CD4-positive, alpha-beta T cell treated with Interleukin-6 at 100 ng/mL for 8 hours (primary cell): ENCODE data around the gene ANKRD65.
A peak's percentile ranks its signal among the peaks of the same experiment; 100 is the strongest.
"Not testable (repeated sequence)": the region's sequence is repeated elsewhere in the genome, so short reads cannot be mapped to it uniquely, and the experiment has no call there.

Source experiments
- DNase-seq: peaks from one replicate; pipeline ENCODE4 v3.0.0-alpha.2; 2020; ENCODE audit warnings: mixed read lengths, low spot score

ANKRD65 gene

DNA sequence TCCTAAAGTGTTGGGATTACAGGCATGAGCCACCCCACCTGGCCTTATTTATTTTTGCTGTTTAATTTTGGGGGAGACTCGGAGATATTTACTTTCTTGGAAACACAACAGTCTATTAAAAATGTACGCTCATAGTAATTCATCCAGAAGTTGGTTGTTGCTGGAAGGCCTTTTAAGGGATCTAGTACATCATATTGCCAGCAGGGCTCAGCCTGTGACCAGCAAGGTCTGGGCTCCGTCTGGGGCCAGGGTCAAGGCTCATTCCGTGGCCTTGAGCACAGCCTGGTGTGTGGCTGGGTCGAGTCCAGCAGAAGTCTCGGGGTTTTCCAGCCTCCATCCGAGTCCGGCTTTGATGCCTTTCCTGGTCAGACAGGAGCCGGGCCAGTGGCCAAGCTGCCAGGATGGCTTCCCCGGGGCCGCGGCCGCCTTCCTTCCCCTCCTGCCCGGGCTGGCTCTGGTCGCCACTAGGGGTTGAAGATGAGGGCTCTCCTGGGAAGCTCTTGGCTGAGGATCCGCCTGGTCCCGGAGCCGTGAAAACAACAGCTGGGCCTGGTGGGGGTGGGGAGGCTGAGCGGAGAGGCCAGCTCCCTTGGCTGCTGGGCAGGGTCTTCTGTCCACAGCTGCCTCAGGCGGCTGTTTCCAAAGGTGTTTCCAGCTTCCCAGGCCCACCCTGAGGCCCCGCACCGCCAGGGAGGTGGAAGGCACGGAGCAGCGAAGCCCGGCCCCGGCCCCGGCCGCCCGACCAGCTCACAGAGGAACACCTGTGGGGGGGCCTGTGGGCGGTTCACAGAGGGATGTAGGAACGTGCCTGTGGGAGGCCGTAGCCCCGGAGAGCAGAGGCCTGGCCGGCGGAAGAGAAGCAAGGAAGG is 9.3 kb upstream of the ANKRD65 start:
- no peak for DNase-seq

- DNase-seq: no peak
Measured at GRCh38 chr1:1429671-1430073, 8.6 kb upstream of the ANKRD65 start.

- DNase-seq: not testable (repeated sequence)
Measured at GRCh38 chr1:1428967-1429366, 7.9 kb upstream of the ANKRD65 start.

GRCh38 chr1:1428174-1428573 is 7.1 kb upstream of the ANKRD65 start:
- DNase-seq: no peak

DNA sequence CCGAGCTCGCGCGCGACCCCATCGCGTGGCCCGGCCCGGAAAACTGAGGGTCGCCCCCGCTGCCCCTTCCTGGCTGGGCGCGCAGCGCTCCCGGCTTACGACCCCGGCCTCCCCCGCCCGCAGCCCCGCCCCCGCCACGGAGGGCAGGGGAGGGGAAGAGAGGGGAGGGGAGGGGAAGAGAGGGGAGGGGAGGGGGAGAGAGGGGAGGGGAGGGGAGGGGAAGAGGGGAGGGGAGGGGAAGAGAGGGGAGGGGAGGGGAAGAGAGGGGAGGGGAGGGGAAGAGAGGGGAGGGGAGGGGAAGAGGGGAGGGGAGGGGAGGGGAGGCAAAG is 6.7 kb upstream of the ANKRD65 start:
- no peak for DNase-seq

GRCh38 chr1:1427106-1427819 is 6.2 kb upstream of the ANKRD65 start:
- peak; percentile 19 for DNase-seq

DNA sequence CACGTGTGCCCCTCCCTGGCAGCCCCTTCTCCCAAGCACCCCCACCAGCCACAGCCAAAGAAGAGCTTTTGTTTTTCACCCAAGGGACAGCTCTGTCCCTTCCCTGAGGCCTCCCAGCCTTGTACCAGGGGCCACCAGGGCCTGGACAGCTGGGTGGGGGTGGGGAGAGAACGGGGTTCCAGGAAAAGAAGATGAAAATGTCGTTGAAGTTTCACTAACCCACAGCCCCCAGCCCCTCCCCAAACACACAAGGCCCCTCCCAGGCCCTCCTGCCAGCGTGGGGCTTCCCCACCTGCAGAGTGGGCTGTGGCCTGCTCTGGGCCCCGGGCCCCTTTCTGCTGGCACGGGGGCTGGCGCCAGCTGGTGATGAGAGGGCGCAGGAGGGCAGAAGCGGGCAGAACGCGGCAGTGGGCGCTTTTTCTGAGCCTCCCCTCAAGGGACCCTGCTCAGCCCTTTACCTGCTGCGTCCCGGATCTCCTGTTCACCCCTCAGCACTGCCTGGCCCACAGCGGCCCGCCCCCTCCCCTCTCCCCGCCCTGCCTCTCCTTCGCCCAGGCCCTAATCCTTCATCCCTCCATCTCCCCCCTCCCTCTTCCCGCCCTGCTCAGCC is 5.5 kb upstream of the ANKRD65 start:
- DNase-seq: no peak

DNA sequence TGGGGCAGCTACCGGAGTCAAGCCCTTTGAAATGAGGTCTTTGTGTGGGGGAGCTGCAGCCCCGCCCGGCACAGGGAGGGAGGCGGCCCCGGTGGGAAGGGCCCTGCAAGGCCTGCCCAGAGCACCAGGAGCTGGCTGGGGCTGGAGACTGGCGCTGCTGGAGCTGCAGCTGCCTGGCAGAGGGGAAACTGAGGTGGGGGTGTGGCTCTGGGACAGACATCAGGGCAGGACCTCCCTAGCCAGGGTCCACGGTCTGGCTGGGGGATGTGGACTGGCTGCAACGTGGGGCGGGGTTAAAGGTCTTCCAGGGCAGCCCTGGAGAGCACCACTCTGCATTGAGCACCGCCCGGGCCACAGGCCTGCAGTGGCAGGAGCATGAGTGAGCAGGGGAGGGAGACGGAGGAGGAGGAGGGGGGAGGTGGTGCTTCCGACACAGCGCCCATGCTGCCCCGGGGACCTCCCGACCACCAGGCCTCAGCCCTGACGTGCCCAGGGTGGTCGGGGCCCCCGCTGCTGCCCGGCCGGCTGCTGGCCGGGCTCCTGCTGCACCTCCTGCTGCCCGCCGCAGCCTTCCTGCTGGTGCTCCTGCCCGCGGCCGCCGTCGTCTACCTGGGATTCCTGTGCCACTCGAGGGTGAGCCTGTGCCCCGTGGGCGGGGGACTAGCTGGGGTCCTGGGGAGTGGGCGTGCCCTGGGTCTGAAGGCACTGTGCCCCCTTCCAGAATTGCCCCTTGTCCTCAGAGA is 4.8 kb upstream of the ANKRD65 start:
- DNase-seq: no peak

- no peak for DNase-seq
Measured at GRCh38 chr1:1425426-1425752, 4.3 kb upstream of the ANKRD65 start.

- DNase-seq: no peak
Measured at GRCh38 chr1:1424707-1425106, 3.6 kb upstream of the ANKRD65 start.

GRCh38 chr1:1423245-1423597 is 2.1 kb upstream of the ANKRD65 start:
- DNase-seq: no peak

- DNase-seq: no peak
Measured at GRCh38 chr1:1422465-1423244, 1.6 kb upstream of the ANKRD65 start.

DNA sequence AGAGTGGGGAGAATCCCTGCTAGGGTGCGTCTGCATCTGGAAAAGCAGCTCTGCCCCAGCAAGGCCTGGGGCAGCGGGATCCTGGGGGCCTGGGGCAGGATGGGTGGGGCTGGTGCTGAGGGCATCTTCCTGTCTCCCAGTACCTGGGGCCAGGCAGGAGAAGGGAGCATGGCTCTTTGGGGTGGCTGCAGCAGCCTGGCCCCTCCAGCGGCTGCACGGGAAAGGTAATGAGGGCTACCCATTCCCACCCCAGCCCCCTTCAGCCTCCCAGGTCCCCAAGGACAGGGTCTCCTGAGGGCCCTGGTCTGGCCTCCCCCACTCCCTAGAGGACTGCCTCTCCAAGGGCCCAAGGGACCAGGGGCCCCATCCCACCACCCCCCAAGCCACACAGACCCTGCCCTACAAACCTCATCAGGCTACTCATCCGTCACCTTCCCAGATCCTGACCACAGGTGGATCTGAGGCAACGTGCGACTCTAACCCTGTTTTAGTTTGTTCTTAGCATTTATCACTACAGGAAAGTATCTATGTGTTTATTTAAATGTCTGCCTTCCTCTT is 910 bp upstream of the ANKRD65 start:
- DNase-seq: no peak

- no peak for DNase-seq
Measured at GRCh38 chr1:1420654-1421141, 378 bp downstream of the ANKRD65 start.

GRCh38 chr1:1419813-1420653 is 1.0 kb downstream of the ANKRD65 start:
- no peak for DNase-seq

DNA sequence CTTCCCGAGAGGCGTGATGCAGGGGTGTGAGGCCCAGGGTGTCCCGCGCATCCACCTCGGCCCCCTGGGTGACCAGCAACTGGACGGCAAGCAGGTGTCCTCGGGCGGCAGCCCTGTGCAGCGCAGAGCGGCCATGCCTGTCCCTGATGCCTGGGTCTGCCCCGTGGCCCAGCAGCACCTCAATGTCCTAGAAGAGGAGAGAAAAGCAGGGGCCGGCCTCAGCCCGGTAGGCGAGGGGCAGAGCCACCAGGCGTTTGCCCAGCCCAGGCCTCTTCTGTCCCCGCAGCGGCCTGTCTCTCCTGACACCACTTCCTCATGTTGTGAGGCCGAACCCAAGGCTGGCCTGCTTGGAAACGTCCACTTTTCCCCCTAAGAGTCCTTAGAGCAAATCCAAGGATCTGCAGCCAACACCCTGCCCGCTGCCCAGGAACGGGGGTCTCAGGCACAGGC is 1.7 kb downstream of the ANKRD65 start:
- no peak for DNase-seq

DNA sequence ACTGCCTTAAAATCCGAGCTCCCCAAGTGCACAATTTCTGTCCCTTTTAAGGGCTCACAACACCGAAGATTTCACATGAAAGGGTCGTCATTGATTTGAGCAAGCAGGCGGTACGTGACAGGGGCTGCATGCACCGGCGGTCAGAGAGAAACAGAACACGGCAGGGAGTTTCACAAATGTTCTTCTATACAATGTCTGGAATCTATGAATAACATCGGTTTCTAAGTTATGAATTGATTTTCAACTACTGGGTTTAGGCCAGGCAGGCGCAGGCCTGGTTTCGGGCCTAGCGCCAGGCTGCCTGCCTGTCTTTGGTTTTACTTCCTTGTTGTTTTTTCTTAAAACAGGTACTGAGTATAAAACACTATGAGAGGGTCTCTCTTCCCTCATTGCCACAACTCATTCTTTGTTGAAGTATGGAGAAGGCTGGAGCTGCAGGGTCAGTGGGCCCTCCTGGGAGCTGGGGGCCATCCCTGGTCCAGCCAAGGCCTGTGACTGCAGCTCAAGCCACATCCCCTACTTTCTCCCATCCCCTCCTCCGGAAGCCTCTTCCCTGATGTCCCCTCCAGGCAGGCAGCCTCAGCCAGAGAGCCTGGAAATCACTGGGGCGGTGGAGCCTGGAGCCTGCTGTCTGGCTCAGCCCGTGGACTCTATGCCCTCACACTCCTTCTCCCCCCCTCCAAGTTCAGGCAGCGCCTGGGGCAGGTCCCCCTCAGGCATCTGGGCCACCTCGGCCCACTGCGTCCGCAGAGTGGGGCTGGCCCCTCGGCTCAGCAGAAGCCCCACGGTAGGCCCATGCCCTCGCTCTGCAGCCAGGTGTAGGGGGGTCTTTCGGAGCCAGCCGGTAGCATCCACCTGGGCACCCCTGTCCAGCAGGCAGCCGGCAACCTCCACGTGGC is 2.4 kb downstream of the ANKRD65 start:
- DNase-seq: no peak

DNA sequence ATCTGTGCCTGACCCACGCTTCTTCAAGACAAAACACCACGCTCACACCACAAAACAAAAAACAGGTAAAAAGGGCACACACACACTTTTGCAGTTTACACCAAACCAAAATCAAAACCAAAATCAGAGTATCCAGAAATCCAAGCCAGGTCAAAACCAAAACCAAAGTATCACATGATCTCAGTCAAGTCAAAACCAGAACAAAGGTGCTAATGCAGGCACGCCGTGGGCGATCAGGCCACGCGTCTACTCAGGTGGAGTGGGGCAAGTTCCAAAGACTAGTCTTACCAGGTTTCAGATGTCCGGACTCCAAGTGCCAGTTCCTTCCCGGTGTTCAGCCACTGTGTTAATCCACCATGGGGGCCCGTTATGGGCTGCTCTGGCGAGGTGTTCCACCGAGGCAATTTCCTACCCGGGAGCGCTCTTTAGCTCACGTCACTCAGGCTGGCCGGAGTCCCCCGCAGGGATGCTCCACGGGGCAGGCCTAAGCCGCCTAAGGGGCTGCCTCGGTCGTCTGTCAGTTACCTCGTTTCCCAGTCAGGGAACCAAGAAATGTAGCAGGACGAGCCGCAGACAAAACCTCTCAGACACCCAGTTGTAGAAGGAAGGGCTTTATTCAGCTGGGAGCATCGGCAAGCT is 3.1 kb downstream of the ANKRD65 start:
- DNase-seq: not testable (repeated sequence)

DNA sequence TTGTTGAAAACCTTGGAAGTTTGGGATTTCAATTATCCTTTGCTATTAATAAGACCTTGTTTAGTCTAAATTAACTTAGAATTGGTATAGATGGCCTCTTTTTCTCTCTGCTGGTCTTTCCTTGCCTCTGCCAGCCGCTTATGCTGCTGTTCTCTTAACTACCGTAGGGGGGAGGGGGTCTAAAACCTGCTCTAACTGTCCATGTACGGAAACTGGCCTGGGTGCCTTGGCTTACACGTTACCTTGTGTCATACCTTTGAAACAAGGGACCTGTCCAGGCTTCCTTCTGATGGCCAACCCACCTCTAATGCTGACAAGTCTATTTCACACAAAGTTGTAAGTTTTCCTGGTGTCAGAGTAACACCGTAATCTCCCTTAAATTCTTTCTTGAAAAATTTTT is 3.7 kb downstream of the ANKRD65 start:
- not testable (repeated sequence) for DNase-seq
